Measurements from ENCODE around the gene NANOS1. TPM values are rescaled to one million over a fixed set of nuclear protein-coding genes. Genes with fewer than 3 reads are reported as not detected.

NANOS1 gene
- total and polyA plus RNA-seq, 2 donors (not counting 1 experiment from before 2014, with no cell fraction given): 1.1 to 1.2 TPM

GRCh38 chr10:119022846-119023552, 6.5 kb upstream of the NANOS1 start:
- Histone ChIP-seq H3K4me2 (ENCODE audit: extremely low read depth, insufficient read depth, low read length) (peak overlapping the region; percentile 52), H3K36me3 (ENCODE audit: control insufficient read depth, insufficient read depth, low read length) (no peaks in the 10 kb centered on the region), H4K20me1 (ENCODE audit: control insufficient read depth, extremely low read depth, insufficient read depth, low read length) (no peaks in the 10 kb centered on the region), H2AFZ (ENCODE audit: low read length) (no peak overlapping the region), H3K27ac (ENCODE audit: insufficient read depth, low read length) (no peak overlapping the region), H3K27me3 (ENCODE audit: control insufficient read depth, insufficient read depth, low read length) (no peaks in the 10 kb centered on the region), H3K9ac (ENCODE audit: insufficient read depth, low read length) (no peak overlapping the region), H3K9me3 (ENCODE audit: control insufficient read depth, insufficient read depth, low read depth, low read length) (no peaks in the 10 kb centered on the region), H3K79me2 (ENCODE audit: control insufficient read depth, insufficient read depth, low read length) (no peaks in the 10 kb centered on the region), H3K4me1 (ENCODE audit: control insufficient read depth, extremely low read depth, insufficient read depth, low read length) (peaks cover 15% of the 10 kb centered on the region), H3K4me3 (replicated peaks in 1 of 4; ENCODE audit: control extremely low read depth in 1 of 4, insufficient read depth in 1 of 4, low read depth in 3 of 4, low read length in 4 of 4) (no peak overlapping the region)
- DNase-seq (ENCODE audit: low read depth in 2 of 2): peak; percentile 69 to 72
- no peak for TF ChIP-seq CTCF (conservative IDR thresholded peaks at IDR 0.05 in 1 of 2, IDR thresholded peaks at IDR 0.05 in 1 of 2; ENCODE audit: low read depth in 1 of 2, low read length in 2 of 2)
- no peak for TF ChIP-seq EZH2 (IDR thresholded peaks at IDR 0.05; ENCODE audit: low read length, missing control alignments)

GRCh38 chr10:119023553-119023868, 6.0 kb upstream of the NANOS1 start:
- no peaks in the 10 kb centered on the region for H4K20me1 ChIP-seq (ENCODE audit: control insufficient read depth, extremely low read depth, insufficient read depth, low read length)
- no peaks in the 10 kb centered on the region for H3K9me3 ChIP-seq (ENCODE audit: control insufficient read depth, insufficient read depth, low read depth, low read length)
- H3K4me1 ChIP-seq (ENCODE audit: control insufficient read depth, extremely low read depth, insufficient read depth, low read length): peaks cover 15% of the 10 kb centered on the region
- no peak overlapping the region for H3K4me3 ChIP-seq (replicated peaks in 1 of 4; ENCODE audit: control extremely low read depth in 1 of 4, insufficient read depth in 1 of 4, low read depth in 3 of 4, low read length in 4 of 4)
- peak overlapping the region; percentile 52 for H3K4me2 ChIP-seq (ENCODE audit: extremely low read depth, insufficient read depth, low read length)
- no peaks in the 10 kb centered on the region for H3K36me3 ChIP-seq (ENCODE audit: control insufficient read depth, insufficient read depth, low read length)
- no peaks in the 10 kb centered on the region for H3K79me2 ChIP-seq (ENCODE audit: control insufficient read depth, insufficient read depth, low read length)
- H3K27me3 ChIP-seq (ENCODE audit: control insufficient read depth, insufficient read depth, low read length): no peaks in the 10 kb centered on the region
- no peak for TF ChIP-seq EZH2 (IDR thresholded peaks at IDR 0.05; ENCODE audit: low read length, missing control alignments)
- no peak for TF ChIP-seq CTCF (conservative IDR thresholded peaks at IDR 0.05 in 1 of 2, IDR thresholded peaks at IDR 0.05 in 1 of 2; ENCODE audit: low read depth in 1 of 2, low read length in 2 of 2)
- H3K27ac ChIP-seq (ENCODE audit: insufficient read depth, low read length): no peak overlapping the region
- no peak for DNase-seq (ENCODE audit: low read depth in 2 of 2)
- no peak overlapping the region for H3K9ac ChIP-seq (ENCODE audit: insufficient read depth, low read length)
- H2AFZ ChIP-seq (ENCODE audit: low read length): no peak overlapping the region

GRCh38 chr10:119024882-119025281, 4.6 kb upstream of the NANOS1 start:
- Histone ChIP-seq H3K27me3 (ENCODE audit: control insufficient read depth, insufficient read depth, low read length) (no peaks in the 10 kb centered on the region), H3K4me2 (ENCODE audit: extremely low read depth, insufficient read depth, low read length) (peak overlapping the region; percentile 5), H3K9ac (ENCODE audit: insufficient read depth, low read length) (no peak overlapping the region), H3K79me2 (ENCODE audit: control insufficient read depth, insufficient read depth, low read length) (no peaks in the 10 kb centered on the region), H2AFZ (ENCODE audit: low read length) (no peak overlapping the region), H4K20me1 (ENCODE audit: control insufficient read depth, extremely low read depth, insufficient read depth, low read length) (no peaks in the 10 kb centered on the region), H3K36me3 (ENCODE audit: control insufficient read depth, insufficient read depth, low read length) (no peaks in the 10 kb centered on the region), H3K4me1 (ENCODE audit: control insufficient read depth, extremely low read depth, insufficient read depth, low read length) (peaks cover 15% of the 10 kb centered on the region), H3K9me3 (ENCODE audit: control insufficient read depth, insufficient read depth, low read depth, low read length) (no peaks in the 10 kb centered on the region), H3K4me3 (replicated peaks in 1 of 4; ENCODE audit: control extremely low read depth in 1 of 4, insufficient read depth in 1 of 4, low read depth in 3 of 4, low read length in 4 of 4) (no peak overlapping the region), H3K27ac (ENCODE audit: insufficient read depth, low read length) (no peak overlapping the region)
- TF ChIP-seq CTCF (conservative IDR thresholded peaks at IDR 0.05 in 1 of 2, IDR thresholded peaks at IDR 0.05 in 1 of 2; ENCODE audit: low read depth in 1 of 2, low read length in 2 of 2) (no peak), EZH2 (IDR thresholded peaks at IDR 0.05; ENCODE audit: low read length, missing control alignments) (no peak)
- no peak for DNase-seq (ENCODE audit: low read depth in 2 of 2)
